PC-3 (cell line): Measurements from ENCODE around the gene ZNF438. TPM values are rescaled to one million over a fixed set of nuclear protein-coding genes. Genes with fewer than 3 reads are reported as not detected.

ENCODE experiments used
- ATAC-seq: fragments of 200-7000 bp; cut with Tn5 transposase; 2 replicates; pipeline ENCODE4 v1.9.1; 2020; ENCODE audit warnings: mild to moderate bottlenecking, moderate library complexity
- BruUV-seq: library from RNA; stranded (reverse); fragments of 400-500 nt; replicated peaks from 2 replicates; lab custom pipeline; 2021; lab: Mats Ljungman, UMichigan
- CTCF ChIA-PET: fragments of 300-600 bp; sonication (Branson Sonifier 250); formaldehyde crosslinking; loops from one replicate; lab custom pipeline; 2022; ENCODE audit warnings: antibody characterized with exemption; lab: Charles Lee
- POLR2A ChIA-PET: fragments of 300-600 bp; sonication (Branson Sonifier 250); formaldehyde crosslinking; loops from one replicate; lab custom pipeline; 2022; ENCODE audit warnings: antibody characterized with exemption; ENCODE audit not compliant: unreplicated experiment; lab: Charles Lee
- DNase-seq: peaks from one replicate; pipeline ENCODE4 v3.0.0-alpha.2; 2015
- H2AFZ ChIP-seq: fragments of 300-600 bp; sonication (generic); 2 replicates; pipeline ENCODE4 v1.6.0; 2016; ENCODE audit warnings: antibody characterized with exemption, low read length
- H3F3A ChIP-seq: fragments of 300-600 bp; sonication (generic); one replicate; pipeline ENCODE4 v1.6.0; 2017; ENCODE audit warnings: antibody characterized with exemption, low read length, control low read depth, mild to moderate bottlenecking; ENCODE audit not compliant: unreplicated experiment
- H3K27ac ChIP-seq: fragments of 300-600 bp; sonication (generic); 2 replicates; pipeline ENCODE4 v1.5.1; 2016; ENCODE audit warnings: mild to moderate bottlenecking, low read length
- H3K27me3 ChIP-seq: fragments of 300-600 bp; sonication (generic); 2 replicates; pipeline ENCODE4 v1.6.1; 2016; ENCODE audit warnings: low read length, mixed read lengths
- H3K36me3 ChIP-seq: fragments of 300-600 bp; sonication (generic); 2 replicates; pipeline ENCODE4 v1.6.1; 2016; ENCODE audit warnings: low read depth, mixed run types, low read length, mixed read lengths
- H3K4me1 ChIP-seq: fragments of 300-600 bp; sonication (generic); 2 replicates; pipeline ENCODE4 v1.5.1; 2016; ENCODE audit warnings: low read length; ENCODE audit not compliant: insufficient read depth
- H3K4me2 ChIP-seq: fragments of 300-600 bp; sonication (generic); 2 replicates; pipeline ENCODE4 v1.6.0; 2016; ENCODE audit warnings: low read length
- H3K4me3 ChIP-seq: fragments of 300-600 bp; sonication (generic); 2 replicates; pipeline ENCODE4 v1.5.1; 2016; ENCODE audit warnings: mild to moderate bottlenecking, low read length, mixed read lengths
- H3K79me2 ChIP-seq: fragments of 300-600 bp; sonication (generic); 2 replicates; pipeline ENCODE4 v1.6.1; 2017; ENCODE audit warnings: low read length, mixed read lengths
- H3K9ac ChIP-seq: fragments of 300-600 bp; sonication (generic); 2 replicates; pipeline ENCODE4 v1.6.0; 2016; ENCODE audit warnings: mild to moderate bottlenecking, low read length
- H3K9me2 ChIP-seq: fragments of 300-600 bp; sonication (generic); replicated peaks from 2 replicates; pipeline ENCODE4 v1.6.1; 2016; ENCODE audit warnings: mixed run types, low read length, mixed read lengths
- H3K9me3 ChIP-seq: fragments of 300-600 bp; sonication (generic); 2 replicates; pipeline ENCODE4 v1.6.1; 2016; ENCODE audit warnings: low read length, mixed read lengths
- H4K20me1 ChIP-seq: fragments of 300-600 bp; sonication (generic); 2 replicates; pipeline ENCODE4 v1.6.1; 2016; ENCODE audit warnings: low read length, mixed read lengths
- CTCF ChIP-seq: fragments of 300-600 bp; sonication (generic); conservative IDR thresholded peaks from 2 replicates; pipeline ENCODE4 v1.5.1; 2017; ENCODE audit warnings: antibody characterized with exemption, low read depth, mild to moderate bottlenecking, low read length
- EZH2 ChIP-seq: fragments of 300-600 bp; sonication (generic); IDR thresholded peaks from one replicate; pipeline ENCODE4 v1.6.1; 2017; ENCODE audit warnings: antibody characterized with exemption, mild to moderate bottlenecking, low read length; ENCODE audit not compliant: unreplicated experiment
- EZH2phosphoT487 ChIP-seq: fragments of 300-600 bp; sonication (generic); IDR thresholded peaks from 2 replicates; pipeline ENCODE4 v1.6.1; 2018; ENCODE audit warnings: mild to moderate bottlenecking, antibody characterized with exemption, low read length, borderline replicate concordance
- intact Hi-C: fragments of 100-400 bp; cut with micrococcal nuclease; formaldehyde crosslinking; loops from 2 replicates; pipeline ENCODE4 v1.9.0; 2023
- total RNA-seq: library from RNA; depleted of rRNA; stranded (reverse); fragments of >200 nt; gene quantifications from 2 replicates; pipeline ENCODE4 v1.2.3, GENCODE V29; 2014

Gene ZNF438
- total RNA-seq, 1 experiment from 2014 or later = 0.98 TPM

GRCh38 chr10:30862486-30862885 lies 169.2 kb downstream of the ZNF438 start:
- Histone ChIP-seq H3K9ac (no peak overlapping the region), H3K36me3 (no peaks in the 10 kb centered on the region), H3K9me3 (no peaks in the 10 kb centered on the region), H3K4me1 (no peaks in the 10 kb centered on the region), H3K4me2 (no peak overlapping the region), H3K9me2 (no peaks in the 10 kb centered on the region), H4K20me1 (no peaks in the 10 kb centered on the region), H3K4me3 (no peak overlapping the region), H3F3A (no peaks in the 10 kb centered on the region), H3K27me3 (no peaks in the 10 kb centered on the region), H2AFZ (no peak overlapping the region), H3K27ac (no peak overlapping the region), H3K79me2 (no peaks in the 10 kb centered on the region)
- CTCF ChIA-PET = no interaction called here
- ATAC-seq (no peak), DNase-seq (no peak)
- intact Hi-C loops = no loop called here
- no TSS peak for BruUV-seq
- POLR2A ChIA-PET = no interaction called here
- TF ChIP-seq EZH2phosphoT487 = no peak
- no peak for TF ChIP-seq EZH2
- TF ChIP-seq CTCF = no peak

GRCh38 chr10:30861976-30862375 lies 169.7 kb downstream of the ZNF438 start:
- ATAC-seq = no peak
- ChIA-PET CTCF (no interaction called here), POLR2A (no interaction called here)
- BruUV-seq = no TSS peak
- no peak overlapping the region for H3K27ac ChIP-seq
- no peaks in the 10 kb centered on the region for H3F3A ChIP-seq
- intact Hi-C loops = no loop called here
- no peak overlapping the region for H3K4me3 ChIP-seq
- H3K36me3 ChIP-seq = no peaks in the 10 kb centered on the region
- H3K4me2 ChIP-seq = no peak overlapping the region
- H3K9me3 ChIP-seq = no peaks in the 10 kb centered on the region
- no peak for TF ChIP-seq EZH2phosphoT487
- no peak for TF ChIP-seq CTCF
- TF ChIP-seq EZH2 = no peak
- H3K9me2 ChIP-seq = no peaks in the 10 kb centered on the region
- no peaks in the 10 kb centered on the region for H4K20me1 ChIP-seq
- no peak overlapping the region for H2AFZ ChIP-seq
- no peak for DNase-seq
- H3K4me1 ChIP-seq = no peaks in the 10 kb centered on the region
- H3K9ac ChIP-seq = no peak overlapping the region
- H3K79me2 ChIP-seq = no peaks in the 10 kb centered on the region
- H3K27me3 ChIP-seq = no peaks in the 10 kb centered on the region

GRCh38 chr10:30861221-30861620 lies 170.4 kb downstream of the ZNF438 start:
- Histone ChIP-seq H3K4me2 (no peak overlapping the region), H4K20me1 (no peaks in the 10 kb centered on the region), H3K9me2 (no peaks in the 10 kb centered on the region), H3K36me3 (no peaks in the 10 kb centered on the region), H3K4me1 (no peaks in the 10 kb centered on the region), H3K4me3 (no peak overlapping the region), H3K79me2 (no peaks in the 10 kb centered on the region), H3K27ac (no peak overlapping the region), H3K9ac (no peak overlapping the region), H2AFZ (no peak overlapping the region), H3F3A (no peaks in the 10 kb centered on the region), H3K9me3 (no peaks in the 10 kb centered on the region), H3K27me3 (no peaks in the 10 kb centered on the region)
- no peak for ATAC-seq
- intact Hi-C loops = no loop called here
- CTCF ChIA-PET = no interaction called here
- POLR2A ChIA-PET = no interaction called here
- DNase-seq = no peak
- TF ChIP-seq EZH2 (no peak), EZH2phosphoT487 (no peak), CTCF (no peak)
- no TSS peak for BruUV-seq
